Duodenal mucosa (tissue), 2 donors: Measurements from ENCODE around the gene CDC123.
"Not testable (repeated sequence)": the region's sequence is repeated elsewhere in the genome, so short reads cannot be mapped to it uniquely, and the experiment has no call there.

Experiments used
- H3K27ac ChIP-seq: one replicate; pipeline ENCODE4 v1.7.0; 2013; ENCODE audit warnings: low read depth, low read length
- H3K27me3 ChIP-seq, 2 donors: one replicate each; pipeline ENCODE4 v1.7.0; 2013; ENCODE audit warnings: low read length in 2 of 2, control low read depth in 1 of 2; ENCODE audit not compliant: insufficient read depth in 2 of 2, control insufficient read depth in 1 of 2
- H3K36me3 ChIP-seq, 2 donors: one replicate each; pipeline ENCODE4 v1.7.0; 2013; ENCODE audit warnings: low read length in 2 of 2, control low read depth in 1 of 2; ENCODE audit not compliant: insufficient read depth in 2 of 2, control insufficient read depth in 1 of 2
- H3K4me1 ChIP-seq, 2 donors: one replicate each; pipeline ENCODE4 v1.7.0; 2013; ENCODE audit warnings: low read length in 2 of 2, control low read depth in 1 of 2; ENCODE audit not compliant: insufficient read depth in 2 of 2, control insufficient read depth in 1 of 2
- H3K4me3 ChIP-seq, 2 donors: one replicate each; pipeline ENCODE4 v1.7.0; 2013; ENCODE audit warnings: low read length in 2 of 2, low read depth in 1 of 2
- H3K9ac ChIP-seq, 2 donors: one replicate each; pipeline ENCODE4 v1.7.0; 2013; ENCODE audit warnings: low read length in 2 of 2, low read depth in 1 of 2
- H3K9me3 ChIP-seq, 2 donors: one replicate each; pipeline ENCODE4 v1.7.0; 2013; ENCODE audit warnings: low read length in 2 of 2, control low read depth in 1 of 2; ENCODE audit not compliant: control insufficient read depth in 1 of 2

Gene CDC123

GRCh38 chr10:12269056-12269455, 73.1 kb downstream of the CDC123 start:
- Histone ChIP-seq H3K27me3 (no peaks in the 10 kb centered on the region), H3K27ac (no peak overlapping the region), H3K9ac (no peak overlapping the region), H3K9me3 (no peaks in the 10 kb centered on the region), H3K36me3 (no peaks in the 10 kb centered on the region), H3K4me3 (no peak overlapping the region), H3K4me1 (peaks cover 7 to 14% of the 10 kb centered on the region in 2 donors)

- Histone ChIP-seq H3K27ac (no peak overlapping the region), H3K4me1 (no peaks in the 10 kb centered on the region), H3K9ac (no peak overlapping the region), H3K9me3 (no peaks in the 10 kb centered on the region), H3K4me3 (no peak overlapping the region), H3K27me3 (no peaks in the 10 kb centered on the region), H3K36me3 (no peaks in the 10 kb centered on the region)
Measured at GRCh38 chr10:12271210-12271540, 75.2 kb downstream of the CDC123 start.

- not testable (repeated sequence) for H3K4me1 ChIP-seq, H3K4me3 ChIP-seq, H3K27me3 ChIP-seq, H3K9me3 ChIP-seq, H3K9ac ChIP-seq, H3K36me3 ChIP-seq, H3K27ac ChIP-seq
Measured at GRCh38 chr10:12277862-12278261, 81.9 kb downstream of the CDC123 start.

- H3K36me3 ChIP-seq = no peaks in the 10 kb centered on the region
- H3K4me1 ChIP-seq = no peaks in the 10 kb centered on the region
- H3K27ac ChIP-seq = no peak overlapping the region
- H3K9me3 ChIP-seq = no peaks in the 10 kb centered on the region
- no peak overlapping the region for H3K9ac ChIP-seq
- H3K27me3 ChIP-seq = no peaks in the 10 kb centered on the region
- no peak overlapping the region for H3K4me3 ChIP-seq
Measured at GRCh38 chr10:12279281-12279680, 83.3 kb downstream of the CDC123 start.

- no peak overlapping the region for H3K4me3 ChIP-seq
- no peak overlapping the region for H3K9ac ChIP-seq
- no peaks in the 10 kb centered on the region for H3K27me3 ChIP-seq
- no peaks in the 10 kb centered on the region for H3K9me3 ChIP-seq
- no peaks in the 10 kb centered on the region for H3K36me3 ChIP-seq
- no peaks in the 10 kb centered on the region for H3K4me1 ChIP-seq
- H3K27ac ChIP-seq = no peak overlapping the region
Measured at GRCh38 chr10:12287772-12288171, 91.8 kb downstream of the CDC123 start.

- not testable (repeated sequence) for H3K4me3 ChIP-seq, H3K9me3 ChIP-seq, H3K27ac ChIP-seq, H3K9ac ChIP-seq, H3K27me3 ChIP-seq, H3K4me1 ChIP-seq, H3K36me3 ChIP-seq
Measured at GRCh38 chr10:12297784-12298183, 101.8 kb downstream of the CDC123 start.

- no peaks in the 10 kb centered on the region for H3K36me3 ChIP-seq
- no peaks in the 10 kb centered on the region for H3K4me1 ChIP-seq
- no peak overlapping the region for H3K27ac ChIP-seq
- no peaks in the 10 kb centered on the region for H3K9me3 ChIP-seq
- no peak overlapping the region for H3K4me3 ChIP-seq
- H3K9ac ChIP-seq = no peak overlapping the region
- H3K27me3 ChIP-seq = no peaks in the 10 kb centered on the region
Measured at GRCh38 chr10:12299222-12299965, 103.4 kb downstream of the CDC123 start.
